ENCODE measurements around the gene ZBED4. TPM values are rescaled to one million over a fixed set of nuclear protein-coding genes. Genes with fewer than 3 reads are reported as not detected.

ZBED4 gene
- total RNA-seq, 2 experiments from 2014 or later: 13.0 to 13.1 TPM

DNA sequence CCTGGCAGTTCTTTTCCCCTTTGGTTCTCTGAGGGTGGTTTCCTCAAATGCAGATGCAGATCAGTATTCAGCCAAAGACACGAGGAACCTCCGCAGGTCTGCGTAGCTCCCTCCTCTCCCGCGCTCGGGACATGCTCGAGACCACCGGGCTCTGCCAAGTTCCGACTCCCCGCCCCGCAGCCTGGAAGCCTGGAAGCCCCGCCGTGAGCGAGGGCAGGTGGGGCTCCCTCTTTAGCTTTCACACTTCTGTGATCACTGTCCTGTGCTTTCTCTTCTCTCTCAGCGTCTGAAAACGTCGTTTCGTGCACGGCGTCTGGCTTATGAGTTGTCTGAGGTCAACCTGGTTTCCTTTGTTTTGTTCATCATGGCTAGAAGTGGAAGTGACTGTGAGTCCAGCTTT, 26.6 kb downstream of the ZBED4 start:
- no peak overlapping the region for H3K27ac Mint-ChIP-seq
- intact Hi-C loops (cut with micrococcal nuclease): no loop called here
- peaks cover 19% of the 10 kb centered on the region for H3K4me1 Mint-ChIP-seq (ENCODE audit: low read depth)
- H3K36me3 Mint-ChIP-seq (ENCODE audit: low read depth): peaks cover 28% of the 10 kb centered on the region
- DNase-seq: no peak
- CTCF ChIA-PET: no interaction called here
- H3K27me3 Mint-ChIP-seq (ENCODE audit: low read depth): no peaks in the 10 kb centered on the region
- H3K9me3 Mint-ChIP-seq: peaks cover 1% of the 10 kb centered on the region
- peak overlapping the region; percentile 5 for H3K4me3 Mint-ChIP-seq

DNA sequence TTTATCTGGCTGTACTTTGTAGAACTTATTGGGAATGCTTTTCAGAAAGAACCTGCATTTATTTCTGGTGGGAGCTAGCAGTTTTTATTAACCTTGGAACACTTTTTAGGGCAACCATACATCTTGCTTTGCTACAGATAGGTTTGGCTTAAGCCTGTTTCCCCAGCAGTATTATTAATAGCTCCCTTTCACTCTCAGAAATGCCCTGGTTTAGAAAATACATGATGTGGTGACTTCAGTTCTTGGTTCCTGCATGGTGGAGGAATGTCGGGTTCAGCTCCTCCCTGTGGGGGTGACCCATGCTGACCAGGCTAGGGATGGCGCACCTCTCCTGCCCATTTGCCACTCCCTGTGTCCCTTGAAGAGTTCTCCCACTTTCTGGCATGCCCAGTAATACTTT, 28.2 kb downstream of the ZBED4 start:
- Mint-ChIP-seq H3K36me3 (ENCODE audit: low read depth) (peaks cover 26% of the 10 kb centered on the region), H3K27ac (no peak overlapping the region), H3K4me3 (no peak overlapping the region), H3K9me3 (peaks cover 1% of the 10 kb centered on the region), H3K27me3 (ENCODE audit: low read depth) (no peaks in the 10 kb centered on the region), H3K4me1 (ENCODE audit: low read depth) (peaks cover 15% of the 10 kb centered on the region)
- no peak for DNase-seq
- intact Hi-C loops (cut with micrococcal nuclease): no loop called here
- CTCF ChIA-PET: no interaction called here

GRCh38 chr22:49882519-49883293, 29.1 kb downstream of the ZBED4 start:
- intact Hi-C loops (cut with micrococcal nuclease): no loop called here
- CTCF ChIA-PET: no interaction called here
- Mint-ChIP-seq H3K4me1 (ENCODE audit: low read depth) (peaks cover 15% of the 10 kb centered on the region), H3K27me3 (ENCODE audit: low read depth) (no peaks in the 10 kb centered on the region), H3K4me3 (no peak overlapping the region), H3K27ac (no peak overlapping the region), H3K36me3 (ENCODE audit: low read depth) (peaks cover 28% of the 10 kb centered on the region), H3K9me3 (peaks cover 1% of the 10 kb centered on the region)
- DNase-seq: no peak

- H3K4me3 Mint-ChIP-seq: no peak overlapping the region
- no peak overlapping the region for H3K27ac Mint-ChIP-seq
- H3K36me3 Mint-ChIP-seq (ENCODE audit: low read depth): peaks cover 28% of the 10 kb centered on the region
- CTCF ChIA-PET: no interaction called here
- no peak for DNase-seq
- H3K4me1 Mint-ChIP-seq (ENCODE audit: low read depth): peaks cover 15% of the 10 kb centered on the region
- intact Hi-C loops (cut with micrococcal nuclease): no loop called here
- H3K9me3 Mint-ChIP-seq: peaks cover under 1% of the 10 kb centered on the region
- H3K27me3 Mint-ChIP-seq (ENCODE audit: low read depth): no peaks in the 10 kb centered on the region
Observed at GRCh38 chr22:49883294-49883640, 29.6 kb downstream of the ZBED4 start.

- H3K9me3 Mint-ChIP-seq: no peaks in the 10 kb centered on the region
- no peaks in the 10 kb centered on the region for H3K27me3 Mint-ChIP-seq (ENCODE audit: low read depth)
- peaks cover 29% of the 10 kb centered on the region for H3K36me3 Mint-ChIP-seq (ENCODE audit: low read depth)
- peaks cover 15% of the 10 kb centered on the region for H3K4me1 Mint-ChIP-seq (ENCODE audit: low read depth)
- no peak overlapping the region for H3K4me3 Mint-ChIP-seq
- H3K27ac Mint-ChIP-seq: no peak overlapping the region
- intact Hi-C loops (cut with micrococcal nuclease): no loop called here
- CTCF ChIA-PET: no interaction called here
- DNase-seq: no peak
Observed at GRCh38 chr22:49884075-49884474, 30.4 kb downstream of the ZBED4 start.

GRCh38 chr22:49884503-49885260, 31.0 kb downstream of the ZBED4 start:
- intact Hi-C loops (cut with micrococcal nuclease): no loop called here
- no peak overlapping the region for H3K27ac Mint-ChIP-seq
- peaks cover 34% of the 10 kb centered on the region for H3K36me3 Mint-ChIP-seq (ENCODE audit: low read depth)
- CTCF ChIA-PET: no interaction called here
- H3K4me1 Mint-ChIP-seq (ENCODE audit: low read depth): peaks cover 15% of the 10 kb centered on the region
- H3K27me3 Mint-ChIP-seq (ENCODE audit: low read depth): no peaks in the 10 kb centered on the region
- H3K9me3 Mint-ChIP-seq: no peaks in the 10 kb centered on the region
- no peak overlapping the region for H3K4me3 Mint-ChIP-seq
- DNase-seq: no peak

- no peak overlapping the region for H3K27ac Mint-ChIP-seq
- H3K4me1 Mint-ChIP-seq (ENCODE audit: low read depth): peaks cover 10% of the 10 kb centered on the region
- H3K27me3 Mint-ChIP-seq (ENCODE audit: low read depth): no peaks in the 10 kb centered on the region
- H3K4me3 Mint-ChIP-seq: no peak overlapping the region
- H3K36me3 Mint-ChIP-seq (ENCODE audit: low read depth): peaks cover 38% of the 10 kb centered on the region
- intact Hi-C loops (cut with micrococcal nuclease): no loop called here
- no peaks in the 10 kb centered on the region for H3K9me3 Mint-ChIP-seq
- CTCF ChIA-PET: no interaction called here
- DNase-seq: no peak
Observed at GRCh38 chr22:49885281-49885680, 31.6 kb downstream of the ZBED4 start.

DNA sequence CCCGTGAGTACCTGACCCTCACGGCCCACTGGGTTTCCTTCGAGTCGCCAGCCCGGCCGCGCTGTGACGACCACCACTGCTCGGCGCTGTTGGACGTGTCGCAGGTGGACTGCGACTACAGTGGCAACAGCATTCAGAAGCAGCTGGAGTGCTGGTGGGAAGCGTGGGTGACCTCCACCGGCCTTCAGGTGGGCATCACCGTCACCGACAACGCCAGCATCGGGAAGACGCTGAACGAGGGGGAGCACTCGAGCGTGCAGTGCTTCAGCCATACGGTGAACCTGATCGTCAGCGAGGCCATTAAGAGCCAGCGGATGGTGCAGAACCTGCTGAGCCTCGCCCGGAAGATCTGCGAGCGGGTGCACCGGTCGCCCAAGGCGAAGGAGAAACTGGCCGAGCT, 32.2 kb downstream of the ZBED4 start:
- Mint-ChIP-seq H3K4me3 (no peak overlapping the region), H3K9me3 (no peaks in the 10 kb centered on the region), H3K4me1 (ENCODE audit: low read depth) (peaks cover 7% of the 10 kb centered on the region), H3K36me3 (ENCODE audit: low read depth) (peaks cover 42% of the 10 kb centered on the region), H3K27ac (no peak overlapping the region), H3K27me3 (ENCODE audit: low read depth) (no peaks in the 10 kb centered on the region)
- intact Hi-C loops (cut with micrococcal nuclease): no loop called here
- DNase-seq: no peak
- CTCF ChIA-PET: no interaction called here

- Mint-ChIP-seq H3K9me3 (no peaks in the 10 kb centered on the region), H3K4me1 (ENCODE audit: low read depth) (peaks cover 6% of the 10 kb centered on the region), H3K27me3 (ENCODE audit: low read depth) (no peaks in the 10 kb centered on the region), H3K36me3 (ENCODE audit: low read depth) (peaks cover 46% of the 10 kb centered on the region), H3K4me3 (no peak overlapping the region), H3K27ac (no peak overlapping the region)
- no peak for DNase-seq
- intact Hi-C loops (cut with micrococcal nuclease): no loop called here
- CTCF ChIA-PET: no interaction called here
Observed at GRCh38 chr22:49886346-49887063, 32.9 kb downstream of the ZBED4 start.

DNA sequence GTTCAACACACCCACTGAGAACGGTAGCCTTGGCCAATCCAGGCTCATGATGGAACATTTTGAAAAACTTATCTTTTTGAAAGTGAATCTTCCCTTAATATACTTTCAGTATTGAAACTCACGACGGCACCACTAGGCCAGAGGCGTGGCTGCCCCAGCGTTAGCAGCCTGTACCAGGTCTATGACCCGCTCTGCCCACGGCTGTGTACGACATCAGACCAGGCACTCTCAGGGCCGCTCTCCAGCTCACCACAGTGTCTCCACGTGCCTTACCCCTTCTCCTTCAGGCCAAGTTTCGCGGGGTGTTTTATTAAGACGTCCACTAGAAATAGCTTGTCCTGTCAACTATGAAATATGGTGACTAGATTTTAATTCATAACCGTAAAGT, 33.4 kb downstream of the ZBED4 start:
- CTCF ChIA-PET: interaction anchor here (0.6 kb wide), 1 partner anchor 12 kb away, joined by 3 read pairs; no protein-coding TSS in a partner anchor
- no peak overlapping the region for H3K27ac Mint-ChIP-seq
- peaks cover 3% of the 10 kb centered on the region for H3K4me1 Mint-ChIP-seq (ENCODE audit: low read depth)
- DNase-seq: no peak
- peaks cover 51% of the 10 kb centered on the region for H3K36me3 Mint-ChIP-seq (ENCODE audit: low read depth)
- H3K27me3 Mint-ChIP-seq (ENCODE audit: low read depth): no peaks in the 10 kb centered on the region
- no peak overlapping the region for H3K4me3 Mint-ChIP-seq
- intact Hi-C loops (cut with micrococcal nuclease): no loop called here
- no peaks in the 10 kb centered on the region for H3K9me3 Mint-ChIP-seq

GRCh38 chr22:49887702-49888101, 34.1 kb downstream of the ZBED4 start:
- Mint-ChIP-seq H3K4me1 (ENCODE audit: low read depth) (no peaks in the 10 kb centered on the region), H3K27ac (no peak overlapping the region), H3K27me3 (ENCODE audit: low read depth) (no peaks in the 10 kb centered on the region), H3K4me3 (no peak overlapping the region), H3K36me3 (ENCODE audit: low read depth) (peaks cover 52% of the 10 kb centered on the region), H3K9me3 (no peaks in the 10 kb centered on the region)
- no peak for DNase-seq
- CTCF ChIA-PET: interaction anchor here (0.6 kb wide), 1 partner anchor 12 kb away, joined by 3 read pairs; no protein-coding TSS in a partner anchor
- intact Hi-C loops (cut with micrococcal nuclease): no loop called here

- Mint-ChIP-seq H3K27ac (no peak overlapping the region), H3K27me3 (ENCODE audit: low read depth) (no peaks in the 10 kb centered on the region), H3K4me3 (no peak overlapping the region), H3K4me1 (ENCODE audit: low read depth) (no peaks in the 10 kb centered on the region), H3K9me3 (peaks cover 2% of the 10 kb centered on the region), H3K36me3 (ENCODE audit: low read depth) (peaks cover 49% of the 10 kb centered on the region)
- no peak for DNase-seq
- intact Hi-C loops (cut with micrococcal nuclease): no loop called here
- CTCF ChIA-PET: no interaction called here
Observed at GRCh38 chr22:49889071-49889470, 35.4 kb downstream of the ZBED4 start.

Data from activated naive CD4-positive, alpha-beta T cell treated with anti-CD3 and anti-CD28 coated beads for 36 hours (primary cell).